Measurements from ENCODE around the gene PEAK1. TPM values are rescaled to one million over a fixed set of nuclear protein-coding genes. Genes with fewer than 3 reads are reported as not detected.

Gene PEAK1
- total RNA-seq, 1 experiment from 2014 or later: 21.2 TPM

- Histone ChIP-seq H3K23ac (ENCODE audit: insufficient read length, low read depth, low read length) (no peak overlapping the region), H2BK5ac (ENCODE audit: insufficient read length, low read length) (no peak overlapping the region), H4K20me1 (ENCODE audit: control insufficient read depth, insufficient read depth, insufficient read length) (no peaks in the 10 kb centered on the region), H3K79me2 (ENCODE audit: insufficient read depth, low read length) (peaks cover 4% of the 10 kb centered on the region; the same call in 1 of the 2 replicates), H2AK5ac (ENCODE audit: insufficient read length, low read length) (no peak overlapping the region), H3K9me3 (ENCODE audit: control insufficient read depth, low read depth, low read length) (no peaks in the 10 kb centered on the region), H3K27ac (ENCODE audit: insufficient read length, low read depth, low read length) (no peak overlapping the region), H3K27me3 (ENCODE audit: insufficient read depth, low read length) (no peaks in the 10 kb centered on the region), H3K56ac (ENCODE audit: insufficient read length, low read depth, low read length) (no peak overlapping the region), H3K4me1 (ENCODE audit: insufficient read depth, low read length) (peaks cover 2% of the 10 kb centered on the region), H3K4ac (ENCODE audit: low read depth, low read length) (no peak overlapping the region), H3K18ac (ENCODE audit: insufficient read length, low read depth, low read length) (no peak overlapping the region), H3K9ac (ENCODE audit: extremely low read depth, insufficient read length, low read length) (no peak overlapping the region), H2BK120ac (ENCODE audit: low read depth, low read length, poor library complexity, severe bottlenecking) (no peak overlapping the region), H3K23me2 (ENCODE audit: insufficient read length, low read depth, low read length, poor library complexity, severe bottlenecking) (no peaks in the 10 kb centered on the region), H3K14ac (ENCODE audit: insufficient read depth, low read length) (no peak overlapping the region), H3K79me1 (ENCODE audit: insufficient read depth, low read depth, low read length, poor library complexity, severe bottlenecking) (peaks cover 3% of the 10 kb centered on the region), H4K91ac (ENCODE audit: insufficient read length, low read depth, low read length) (no peak overlapping the region), H2BK15ac (ENCODE audit: low read depth, low read length) (no peak overlapping the region), H2BK12ac (ENCODE audit: insufficient read length, low read depth, low read length) (no peak overlapping the region), H2BK20ac (ENCODE audit: low read depth, low read length, poor library complexity, severe bottlenecking) (no peak overlapping the region), H3K4me2 (ENCODE audit: insufficient read depth, insufficient read length, low read length) (no peak overlapping the region), H3T11ph (ENCODE audit: low read length) (no peak overlapping the region), H2AFZ (ENCODE audit: low read length) (no peak overlapping the region), H4K8ac (replicated peaks; ENCODE audit: insufficient read length, low read depth, low read length) (no peak overlapping the region), H4K5ac (ENCODE audit: insufficient read length, low read depth, low read length) (no peak overlapping the region)
- no peaks in the 10 kb centered on the region for H3K9me3 Mint-ChIP-seq
- H3K27me3 Mint-ChIP-seq (ENCODE audit: low read depth): no peaks in the 10 kb centered on the region
- no peak for TF ChIP-seq CTCF (conservative IDR thresholded peaks at IDR 0.05)
- H3K4me1 Mint-ChIP-seq: peaks cover 47 to 56% of the 10 kb centered on the region in 2 experiments
- H3K4me3 Mint-ChIP-seq: no peak overlapping the region
- no peak overlapping the region for H3K27ac Mint-ChIP-seq
- no peak for DNase-seq
- H3K36me3 Mint-ChIP-seq (ENCODE audit: insufficient read depth in 1 of 3, low read depth in 3 of 3): no peaks in the 10 kb centered on the region
Measured at GRCh38 chr15:77060546-77060945, 359.4 kb downstream of the PEAK1 start.

Data from H9 (cell line).